ENCODE results near the gene AP4S1.

The AP4S1 gene

GRCh38 chr14:31096255-31096654 lies 70.8 kb downstream of the AP4S1 start:
- no peak overlapping the region for H3K4me3 ChIP-seq (ENCODE audit: low read depth in 1 of 2, low read length in 2 of 2)
- H3K4me2 ChIP-seq (ENCODE audit: insufficient read depth, low read length) = no peak overlapping the region
- H3K79me2 ChIP-seq (ENCODE audit: insufficient read depth, low read length) = no peaks in the 10 kb centered on the region
- DNase-seq (no peak), ATAC-seq (ENCODE audit: insufficient read depth, low read depth) (no peak)
- H4K20me1 ChIP-seq (ENCODE audit: insufficient read depth, low read length) = no peaks in the 10 kb centered on the region; the same call in 1 of the 2 replicates
- H3K27ac ChIP-seq (ENCODE audit: low read length) = no peak overlapping the region
- H2AFZ ChIP-seq (ENCODE audit: low read depth, low read length) = no peak overlapping the region
- TF ChIP-seq EZH2 (IDR thresholded peaks at IDR 0.05; ENCODE audit: borderline replicate concordance, low read depth, low read length, severe bottlenecking) (no peak), CTCF (IDR thresholded peaks at IDR 0.05; ENCODE audit: borderline replicate concordance, extremely low read depth, low read length, poor library complexity, severe bottlenecking) (no peak)
- H3K27me3 ChIP-seq (ENCODE audit: insufficient read depth, low read length, poor library complexity) = no peaks in the 10 kb centered on the region
- H3K9me3 ChIP-seq (ENCODE audit: insufficient read depth, low read length, severe bottlenecking) = no peaks in the 10 kb centered on the region
- no peaks in the 10 kb centered on the region for H3K4me1 ChIP-seq (ENCODE audit: insufficient read depth, low read length)
- H3K9ac ChIP-seq (ENCODE audit: low read depth, low read length) = no peak overlapping the region
- H3K36me3 ChIP-seq (ENCODE audit: insufficient read depth, low read length) = peaks cover 40% of the 10 kb centered on the region

- H3K36me3 ChIP-seq (ENCODE audit: insufficient read depth, low read length) = peaks cover 48% of the 10 kb centered on the region
- no peak overlapping the region for H3K27ac ChIP-seq (ENCODE audit: low read length)
Observed at GRCh38 chr14:31097081-31097480, 71.6 kb downstream of the AP4S1 start.

GRCh38 chr14:31106768-31107167 lies 81.3 kb downstream of the AP4S1 start:
- ATAC-seq (ENCODE audit: insufficient read depth, low read depth) = no peak
- no peaks in the 10 kb centered on the region for H3K79me2 ChIP-seq (ENCODE audit: insufficient read depth, low read length)
- no peak overlapping the region for H3K4me3 ChIP-seq (ENCODE audit: low read depth in 1 of 2, low read length in 2 of 2)
- H2AFZ ChIP-seq (ENCODE audit: low read depth, low read length) = no peak overlapping the region
- H3K9ac ChIP-seq (ENCODE audit: low read depth, low read length) = no peak overlapping the region
- H3K9me3 ChIP-seq (ENCODE audit: insufficient read depth, low read length, severe bottlenecking) = no peaks in the 10 kb centered on the region
- no peaks in the 10 kb centered on the region for H4K20me1 ChIP-seq (ENCODE audit: insufficient read depth, low read length)
- peaks cover 93% of the 10 kb centered on the region for H3K36me3 ChIP-seq (ENCODE audit: insufficient read depth, low read length)
- DNase-seq = no peak
- no peak overlapping the region for H3K4me2 ChIP-seq (ENCODE audit: insufficient read depth, low read length)
- no peaks in the 10 kb centered on the region for H3K4me1 ChIP-seq (ENCODE audit: insufficient read depth, low read length)
- TF ChIP-seq CTCF (IDR thresholded peaks at IDR 0.05; ENCODE audit: borderline replicate concordance, extremely low read depth, low read length, poor library complexity, severe bottlenecking) = no peak
- no peak for TF ChIP-seq EZH2 (IDR thresholded peaks at IDR 0.05; ENCODE audit: borderline replicate concordance, low read depth, low read length, severe bottlenecking)
- H3K27ac ChIP-seq (ENCODE audit: low read length) = no peak overlapping the region
- H3K27me3 ChIP-seq (ENCODE audit: insufficient read depth, low read length, poor library complexity) = no peaks in the 10 kb centered on the region

More at GRCh38 chr14:31097081-31097480, 71.6 kb downstream of the AP4S1 start:
- H3K27me3 ChIP-seq (ENCODE audit: insufficient read depth, low read length, poor library complexity) = no peaks in the 10 kb centered on the region
- TF ChIP-seq CTCF (IDR thresholded peaks at IDR 0.05; ENCODE audit: borderline replicate concordance, extremely low read depth, low read length, poor library complexity, severe bottlenecking) (no peak), EZH2 (IDR thresholded peaks at IDR 0.05; ENCODE audit: borderline replicate concordance, low read depth, low read length, severe bottlenecking) (no peak)
- no peaks in the 10 kb centered on the region for H3K9me3 ChIP-seq (ENCODE audit: insufficient read depth, low read length, severe bottlenecking)
- no peaks in the 10 kb centered on the region for H3K79me2 ChIP-seq (ENCODE audit: insufficient read depth, low read length)
- H3K4me3 ChIP-seq (ENCODE audit: low read depth in 1 of 2, low read length in 2 of 2) = no peak overlapping the region
- no peak for DNase-seq
- ATAC-seq (ENCODE audit: insufficient read depth, low read depth) = no peak
- H2AFZ ChIP-seq (ENCODE audit: low read depth, low read length) = no peak overlapping the region
- H3K9ac ChIP-seq (ENCODE audit: low read depth, low read length) = no peak overlapping the region
- H4K20me1 ChIP-seq (ENCODE audit: insufficient read depth, low read length) = no peaks in the 10 kb centered on the region; the same call in 1 of the 2 replicates
- no peaks in the 10 kb centered on the region for H3K4me1 ChIP-seq (ENCODE audit: insufficient read depth, low read length)
- no peak overlapping the region for H3K4me2 ChIP-seq (ENCODE audit: insufficient read depth, low read length)

- H3K4me2 ChIP-seq (ENCODE audit: insufficient read depth, low read length) = no peak overlapping the region
- peaks cover 95% of the 10 kb centered on the region for H3K36me3 ChIP-seq (ENCODE audit: insufficient read depth, low read length)
- ATAC-seq (ENCODE audit: insufficient read depth, low read depth) (no peak), DNase-seq (no peak)
- no peaks in the 10 kb centered on the region for H3K27me3 ChIP-seq (ENCODE audit: insufficient read depth, low read length, poor library complexity)
- no peaks in the 10 kb centered on the region for H3K9me3 ChIP-seq (ENCODE audit: insufficient read depth, low read length, severe bottlenecking)
- no peak overlapping the region for H3K9ac ChIP-seq (ENCODE audit: low read depth, low read length)
- no peak overlapping the region for H3K4me3 ChIP-seq (ENCODE audit: low read depth in 1 of 2, low read length in 2 of 2)
- no peaks in the 10 kb centered on the region for H4K20me1 ChIP-seq (ENCODE audit: insufficient read depth, low read length)
- no peak overlapping the region for H3K27ac ChIP-seq (ENCODE audit: low read length)
- H3K79me2 ChIP-seq (ENCODE audit: insufficient read depth, low read length) = no peaks in the 10 kb centered on the region
- no peak overlapping the region for H2AFZ ChIP-seq (ENCODE audit: low read depth, low read length)
- no peak for TF ChIP-seq EZH2 (IDR thresholded peaks at IDR 0.05; ENCODE audit: borderline replicate concordance, low read depth, low read length, severe bottlenecking)
- H3K4me1 ChIP-seq (ENCODE audit: insufficient read depth, low read length) = no peaks in the 10 kb centered on the region
Observed at GRCh38 chr14:31109257-31109656, 83.8 kb downstream of the AP4S1 start.
